OCI-M2 (cell line): ENCODE data around the gene ARAP2.
"Not testable (repeated sequence)": the region's sequence is repeated elsewhere in the genome, so short reads cannot be mapped to it uniquely, and the experiment has no call there.

ENCODE experiments used
- DNase-seq: peaks from one replicate; lab custom pipeline; 2025; ENCODE audit not compliant: unreplicated experiment; lab: John Stamatoyannopoulos, UW

ARAP2 gene

DNA sequence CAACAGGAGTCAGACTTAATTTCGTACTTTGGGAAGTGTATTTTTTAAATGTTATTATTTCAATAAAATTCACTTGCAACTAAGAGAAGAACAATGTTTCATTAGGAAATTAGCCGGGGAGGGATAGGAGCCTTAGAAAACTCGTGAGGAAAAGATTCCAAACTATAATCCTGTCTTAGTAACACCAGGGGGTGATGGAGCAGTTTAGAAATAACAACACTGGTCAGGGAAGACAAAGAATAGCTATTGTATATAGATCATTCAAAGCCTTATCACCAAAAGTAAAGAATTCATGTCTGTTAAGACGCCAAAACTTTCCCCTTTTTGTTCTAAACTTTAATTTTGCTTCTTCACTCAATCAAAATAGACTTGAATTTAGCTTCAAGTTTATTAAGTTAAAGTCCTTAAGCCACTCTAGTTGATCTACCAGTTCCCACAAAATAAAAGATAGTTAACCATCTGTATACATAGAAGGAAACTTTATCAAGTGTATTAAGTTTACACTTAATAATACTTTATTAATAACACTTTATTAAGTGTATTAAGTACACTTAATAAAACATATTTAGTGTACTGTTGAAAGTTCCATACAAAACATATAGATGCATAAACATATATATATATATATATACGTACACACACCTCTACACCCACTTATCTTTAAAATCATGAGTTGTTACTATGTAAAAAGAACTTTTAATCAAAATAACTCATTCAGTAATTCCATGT, 60.5 kb downstream of the ARAP2 start:
- DNase-seq = no peak

DNA sequence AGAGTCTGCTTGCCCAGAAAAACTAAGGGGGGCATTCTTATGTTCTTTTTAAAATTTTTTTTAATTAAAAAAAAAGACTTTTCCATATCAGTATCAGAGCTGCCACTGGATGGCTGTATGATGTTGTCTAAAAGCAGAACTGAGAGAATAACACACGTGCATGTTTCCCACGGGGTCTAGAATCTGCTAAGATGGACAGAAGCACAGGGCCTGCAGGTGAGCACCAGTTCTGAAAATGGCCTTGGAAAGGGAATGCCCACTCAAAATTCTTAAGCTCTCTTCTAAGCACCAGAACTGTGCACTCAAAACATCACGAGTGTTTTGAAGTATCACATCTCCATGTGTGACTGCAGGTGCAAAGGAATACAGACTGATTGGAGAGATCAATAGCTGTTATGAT, 61.1 kb downstream of the ARAP2 start:
- no peak for DNase-seq

DNA sequence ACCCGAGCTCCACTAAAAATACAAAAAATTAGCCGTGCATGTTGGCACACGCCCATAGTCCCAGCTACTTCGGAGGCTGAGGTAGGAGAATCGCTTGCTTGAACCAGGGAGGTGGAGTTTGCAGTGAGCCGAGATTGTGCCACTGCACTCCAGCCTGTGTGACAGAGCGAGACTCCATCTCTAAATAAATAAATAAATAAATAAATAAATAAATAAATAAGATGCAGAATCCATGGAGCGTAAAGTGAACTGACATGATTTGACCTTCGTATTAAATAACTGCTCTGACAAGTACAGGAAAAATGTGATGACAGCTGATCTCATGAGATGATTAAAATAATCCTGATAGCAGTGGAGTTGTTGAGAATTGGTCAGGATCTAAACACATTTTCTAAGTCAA, 62.0 kb downstream of the ARAP2 start:
- DNase-seq = not testable (repeated sequence)

DNA sequence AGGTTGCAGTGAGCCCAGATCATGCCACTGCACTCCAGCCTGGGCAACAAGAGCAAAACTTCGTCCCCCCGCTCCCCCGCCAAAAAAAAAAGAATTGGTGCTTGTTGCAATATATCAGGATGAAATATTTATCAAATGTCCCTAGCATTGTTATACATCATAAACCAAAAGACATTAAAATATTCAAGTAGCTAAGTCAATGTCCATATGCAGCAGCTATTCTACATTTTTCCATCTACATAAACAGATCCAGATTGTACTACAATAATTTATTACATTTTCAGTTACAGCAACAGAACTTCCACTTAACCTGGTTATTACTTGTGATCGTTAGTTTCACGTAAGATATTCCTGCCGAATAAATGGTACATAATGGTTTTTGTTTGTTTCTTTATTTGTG, 64.1 kb downstream of the ARAP2 start:
- DNase-seq = no peak

DNA sequence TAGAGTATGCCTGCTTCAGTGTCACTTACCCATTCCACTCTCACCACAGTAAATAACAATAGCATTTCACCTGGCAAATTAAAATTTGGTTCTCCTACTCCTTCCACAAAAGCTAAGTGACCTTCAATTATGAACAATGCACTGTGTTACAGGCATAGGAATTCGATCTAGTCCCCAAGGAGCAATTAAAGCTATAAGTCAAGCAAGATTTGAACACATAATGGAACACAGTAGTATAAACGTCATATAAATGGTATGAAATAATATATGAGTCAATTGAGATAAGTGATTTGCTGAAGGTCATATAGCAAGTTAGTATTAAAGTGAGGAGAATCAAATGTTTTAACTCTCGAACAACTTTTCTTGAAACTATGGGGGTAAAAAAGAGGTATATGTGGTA, 65.8 kb downstream of the ARAP2 start:
- DNase-seq = no peak

DNA sequence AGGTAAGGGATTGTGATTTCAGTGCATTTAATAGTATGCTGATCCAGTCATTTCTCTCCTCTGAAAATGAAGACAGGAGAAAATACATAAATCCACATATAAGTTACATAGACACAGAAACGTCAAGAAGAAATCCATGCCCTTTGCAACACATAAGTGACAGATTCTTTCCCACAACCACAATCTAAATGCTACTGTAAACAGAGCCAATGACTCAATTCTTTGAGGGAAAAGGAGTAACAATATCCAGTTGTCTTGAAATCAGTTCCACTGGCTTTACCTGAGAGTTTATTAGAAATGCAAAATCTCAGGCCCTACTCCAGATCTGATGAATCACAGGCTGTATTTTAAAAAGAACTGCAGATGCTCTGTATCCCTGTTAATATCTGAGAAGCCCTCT, 66.4 kb downstream of the ARAP2 start:
- no peak for DNase-seq

DNA sequence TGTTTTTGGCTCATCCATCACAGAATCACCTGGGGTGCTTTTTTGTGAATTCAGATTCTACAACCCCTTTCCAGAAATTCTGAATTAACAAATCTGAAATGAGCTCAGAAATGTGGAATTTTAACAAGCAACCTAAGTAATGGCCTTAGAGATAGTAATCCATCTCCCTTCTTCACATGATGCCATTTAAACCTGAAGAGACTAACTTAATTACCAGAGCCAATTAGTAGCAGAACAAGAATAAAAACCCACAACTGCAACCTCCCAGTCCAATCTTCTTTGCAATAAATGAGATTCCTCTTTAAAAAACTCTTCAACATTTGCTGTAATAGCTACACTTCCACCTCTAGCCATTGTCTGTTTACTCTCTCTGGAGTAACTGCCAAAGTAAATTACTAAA, 69.7 kb downstream of the ARAP2 start:
- DNase-seq = no peak

DNA sequence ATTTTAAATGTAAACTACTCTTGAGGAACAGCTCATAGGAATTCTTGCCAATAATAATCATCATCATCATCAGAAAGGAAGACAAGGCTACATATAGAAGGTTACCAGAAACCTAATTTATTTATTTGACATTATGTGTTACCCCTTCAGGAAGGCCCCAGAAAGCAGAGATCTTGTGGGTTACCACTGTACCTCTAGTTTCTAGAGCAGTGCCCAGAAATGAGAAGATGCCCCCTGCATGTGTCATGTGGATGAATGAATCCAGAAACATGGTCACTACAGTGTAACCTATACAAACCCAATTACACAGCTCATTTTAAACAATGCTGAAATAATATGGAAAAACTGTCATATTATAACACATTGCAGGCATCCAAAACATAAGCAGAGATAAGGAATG, 70.4 kb downstream of the ARAP2 start:
- no peak for DNase-seq

DNA sequence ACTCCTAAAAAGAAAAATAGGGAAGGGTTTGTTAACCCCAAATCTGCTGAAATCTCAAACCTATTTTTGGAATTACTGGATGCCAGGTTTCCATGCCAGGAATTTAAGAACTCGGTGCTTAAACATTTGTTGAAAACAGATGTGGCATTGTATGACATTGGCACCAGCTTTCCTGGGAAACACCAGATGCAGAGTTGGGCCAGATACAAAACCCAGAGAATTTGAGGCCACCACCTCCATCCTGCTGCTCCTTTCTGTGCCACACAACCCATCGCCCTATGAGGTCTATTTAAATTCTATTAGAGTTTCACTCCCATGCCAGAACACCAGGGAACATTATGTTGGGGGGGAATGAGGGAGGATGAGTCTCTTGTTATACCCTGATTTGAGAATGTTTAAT, 71.7 kb downstream of the ARAP2 start:
- no peak for DNase-seq

DNA sequence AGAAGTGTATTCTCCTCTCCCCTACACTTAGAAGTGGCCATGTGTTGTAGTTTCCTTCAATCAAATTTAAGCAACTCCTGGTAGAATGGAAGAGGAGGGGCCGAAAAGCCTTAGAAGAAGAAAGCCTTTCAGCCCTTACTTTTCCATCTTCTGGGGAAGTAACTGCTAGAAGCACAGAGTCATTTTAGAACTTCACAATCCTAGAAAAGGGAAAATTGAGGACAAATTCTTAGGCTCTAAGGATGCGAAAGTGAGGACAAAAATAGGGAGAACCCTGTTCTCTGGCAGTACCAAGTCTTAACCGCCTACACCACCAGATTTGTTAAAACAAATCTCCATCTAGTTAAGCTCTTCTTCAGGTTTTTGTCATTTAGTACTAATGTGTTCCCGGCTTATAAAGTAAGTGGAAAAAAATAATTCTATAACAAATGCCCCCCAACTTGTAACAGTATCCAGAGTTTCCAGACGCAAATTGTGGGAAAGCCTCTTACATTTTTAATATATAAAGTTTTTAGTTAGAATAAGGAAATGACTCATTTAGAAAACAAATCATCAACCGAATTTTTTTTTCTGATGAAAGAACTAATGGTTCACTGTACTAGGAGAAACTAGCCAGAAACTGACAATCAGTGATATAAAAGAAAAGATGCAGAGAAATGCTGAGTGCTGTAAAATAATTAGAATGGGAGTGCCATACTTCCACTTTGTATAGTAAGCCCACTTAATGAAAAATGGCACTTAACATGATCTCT, 76.0 kb downstream of the ARAP2 start:
- DNase-seq = no peak

DNA sequence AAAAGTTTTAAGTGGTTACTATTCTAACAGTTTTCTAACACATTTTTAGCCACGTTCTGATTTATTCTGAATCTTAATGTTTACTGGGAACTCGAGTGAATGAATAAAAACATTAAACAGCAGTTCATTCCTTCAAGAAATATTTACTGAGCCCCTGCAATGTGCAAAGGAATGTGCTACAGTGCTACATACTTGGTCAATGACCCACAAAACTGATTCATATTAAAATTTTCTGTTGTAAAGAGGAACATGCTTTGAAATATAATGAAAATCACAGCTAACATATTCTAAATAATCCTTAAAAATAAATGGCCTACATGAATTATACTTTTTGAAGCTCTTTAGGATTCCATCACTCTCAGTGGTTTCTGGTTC, 78.7 kb downstream of the ARAP2 start:
- no peak for DNase-seq

DNA sequence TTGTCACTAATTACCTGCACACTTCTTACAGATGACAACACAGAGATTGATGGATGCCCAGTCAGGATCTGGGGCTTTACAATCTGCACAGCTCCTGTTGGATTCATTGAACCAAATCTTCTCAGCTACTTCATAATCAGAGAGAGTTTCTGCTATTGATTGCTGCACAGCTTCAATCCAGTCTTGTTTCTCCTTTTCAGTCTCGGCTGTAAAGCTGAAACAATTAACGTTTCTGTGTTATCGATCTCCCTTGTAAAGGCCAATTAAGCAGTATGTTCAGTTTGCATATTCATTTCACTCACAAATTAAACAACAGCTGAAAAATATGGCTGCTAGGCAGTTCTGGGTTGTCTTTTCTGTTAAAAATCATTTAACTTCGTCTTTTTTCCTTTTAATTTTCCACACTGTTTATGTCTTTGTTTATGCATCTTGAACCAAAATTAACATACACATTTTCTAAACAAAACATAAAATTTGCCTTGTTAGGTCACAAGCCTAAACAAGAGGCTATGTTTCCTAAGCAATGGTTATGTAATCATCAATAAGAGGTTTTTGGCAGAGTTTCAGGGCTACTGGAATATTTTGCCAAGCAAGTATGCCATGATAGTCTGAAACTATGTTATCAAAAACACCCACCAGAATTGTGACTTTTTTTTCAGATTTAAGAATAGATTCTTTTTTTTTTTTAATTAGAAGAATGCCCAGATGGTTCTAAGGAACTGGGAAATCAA, 79.2 kb downstream of the ARAP2 start:
- DNase-seq = no peak

DNA sequence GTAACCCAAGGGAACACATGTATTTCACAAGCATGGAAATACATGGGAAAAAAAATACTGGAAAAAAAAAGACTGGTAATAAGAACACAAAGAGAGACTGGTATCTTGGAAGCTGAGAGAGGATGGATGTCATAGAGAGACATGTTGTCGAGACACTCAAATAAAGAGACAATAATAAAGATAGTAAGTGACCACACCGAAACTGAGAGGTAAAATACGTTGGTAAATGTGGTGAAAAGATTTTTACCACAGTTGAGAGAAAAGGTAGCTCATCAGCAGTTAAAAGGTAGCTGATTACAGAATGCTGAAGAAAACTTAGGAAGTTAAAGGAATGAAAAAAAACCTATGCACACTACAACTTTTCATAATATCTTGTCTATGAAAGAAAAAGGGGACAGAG, 81.1 kb downstream of the ARAP2 start:
- no peak for DNase-seq

DNA sequence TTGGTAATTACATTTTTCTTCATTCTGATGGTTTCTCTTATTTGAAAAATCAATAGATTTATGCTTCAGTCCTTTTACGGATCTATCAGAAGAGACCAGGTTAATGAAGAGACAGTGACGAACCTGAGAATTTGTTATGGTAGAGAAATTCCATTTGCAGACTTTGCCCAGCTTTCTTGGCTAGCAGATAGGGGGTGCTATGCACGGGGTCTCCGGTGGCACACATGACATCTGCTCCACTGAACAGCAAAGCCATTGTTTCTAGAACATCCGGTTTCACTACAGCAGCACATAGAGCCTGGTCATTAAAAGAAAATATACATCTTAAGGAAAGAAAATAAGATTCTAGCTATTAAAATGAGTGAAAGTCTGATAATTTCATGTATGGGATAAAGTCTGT, 85.1 kb downstream of the ARAP2 start:
- DNase-seq = no peak

DNA sequence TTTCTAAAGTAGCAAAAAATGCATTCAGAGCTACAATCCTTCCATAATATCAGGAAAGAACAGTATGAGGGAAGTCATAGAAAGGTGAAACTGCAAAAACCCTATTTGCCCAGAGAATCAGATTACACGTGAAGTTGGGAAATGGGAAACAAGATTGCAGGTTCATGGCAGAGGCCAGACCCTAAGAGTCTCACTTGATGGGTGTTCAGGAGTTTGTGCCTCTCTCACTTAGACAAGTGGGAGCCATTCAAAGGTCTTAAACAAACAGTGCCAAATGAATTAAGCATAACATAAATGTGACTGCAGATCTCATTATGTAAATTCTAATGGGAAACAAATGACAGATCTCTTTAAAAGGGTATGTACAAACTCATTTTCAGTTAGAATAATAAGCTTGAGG, 91.6 kb downstream of the ARAP2 start:
- no peak for DNase-seq

DNA sequence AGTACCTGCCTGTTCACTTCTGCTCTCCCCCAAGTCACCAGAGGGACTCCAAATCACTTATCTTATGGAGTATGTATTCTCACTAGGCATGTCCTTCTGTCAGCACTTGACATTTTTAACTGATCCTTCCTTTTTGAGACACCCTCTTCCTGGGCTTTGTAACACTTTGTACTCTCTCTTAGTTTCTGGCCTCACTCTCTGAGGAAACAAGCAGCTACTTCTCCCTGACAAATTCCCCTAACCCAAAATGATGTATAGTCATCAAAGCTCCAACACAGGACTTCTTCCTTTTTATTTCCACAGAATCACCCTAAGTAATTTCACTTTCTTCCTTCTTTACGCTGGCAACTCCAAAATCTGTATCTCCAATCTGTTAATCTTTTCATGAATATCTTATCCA, 101.8 kb downstream of the ARAP2 start:
- DNase-seq = no peak

DNA sequence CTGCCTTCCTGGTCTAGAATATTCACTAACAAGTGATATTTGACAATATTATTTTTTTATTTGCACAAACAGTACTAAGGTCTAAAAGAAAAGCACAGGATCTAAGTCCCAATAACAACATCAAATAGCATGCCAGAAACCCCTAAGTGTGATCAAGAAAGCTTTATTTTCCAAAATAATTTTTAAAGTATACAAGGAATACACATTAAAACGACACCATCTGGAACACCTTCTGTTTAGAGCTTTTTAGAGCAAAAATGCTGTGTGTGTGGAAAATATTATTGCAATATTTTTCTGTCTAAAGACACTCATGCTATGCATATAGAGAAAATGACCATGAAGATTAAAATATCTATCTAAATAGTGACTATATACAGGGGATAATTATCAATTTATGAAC, 103.1 kb downstream of the ARAP2 start:
- DNase-seq = no peak

DNA sequence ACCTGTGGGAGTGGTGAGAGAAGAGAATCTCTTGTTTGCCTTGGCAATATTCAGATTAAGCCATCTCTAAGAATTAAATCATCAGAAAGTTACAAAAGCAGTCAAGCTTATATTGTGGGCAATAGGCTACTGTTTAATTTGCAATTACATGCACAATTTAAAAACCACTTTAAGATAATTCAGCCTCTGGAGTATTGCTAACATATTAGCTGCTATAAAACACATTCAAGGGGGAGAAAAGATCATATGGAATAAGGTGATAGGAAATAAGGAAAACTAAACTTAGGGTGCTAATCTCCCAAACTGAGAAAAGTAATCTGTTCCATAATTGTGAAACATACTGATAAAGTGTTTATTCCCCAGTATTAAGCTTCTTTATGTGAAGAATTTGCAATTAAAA, 103.9 kb downstream of the ARAP2 start:
- no peak for DNase-seq

DNA sequence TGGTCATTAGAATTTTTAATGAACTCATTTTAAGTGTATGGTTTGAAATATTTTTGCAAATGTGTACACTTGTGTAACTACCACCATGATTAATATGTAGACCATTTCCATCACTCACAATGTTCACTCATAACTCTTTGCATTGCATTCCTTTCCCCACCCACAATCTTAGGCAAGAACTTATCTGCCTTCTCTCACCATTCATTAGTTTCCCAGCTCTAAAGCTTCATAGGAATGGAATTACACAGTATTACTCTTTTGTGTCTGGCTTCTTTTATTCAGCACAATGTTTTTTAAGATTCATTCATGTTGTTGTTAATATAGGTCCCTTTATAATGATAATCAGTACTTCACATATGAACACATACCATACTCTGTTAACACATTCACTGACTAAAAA, 106.1 kb downstream of the ARAP2 start:
- no peak for DNase-seq

DNA sequence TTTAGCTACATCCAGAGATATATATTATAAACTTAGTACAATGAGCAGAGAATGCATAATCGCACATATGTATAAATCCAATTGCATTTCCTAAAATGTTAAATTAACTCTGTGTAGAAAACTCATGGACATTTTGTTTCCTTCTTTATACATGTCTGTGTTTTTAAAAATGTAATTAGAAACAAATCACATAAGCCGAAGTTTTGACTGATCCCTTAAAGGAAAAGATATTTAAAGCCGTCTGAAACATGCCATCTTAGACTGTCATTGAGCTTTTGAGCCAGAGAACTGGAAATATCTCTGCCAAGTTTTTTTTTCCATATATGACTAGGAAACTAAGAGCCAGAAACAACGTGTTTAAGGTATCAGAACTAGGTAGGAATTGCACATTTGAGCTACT, 107.0 kb downstream of the ARAP2 start:
- no peak for DNase-seq

DNA sequence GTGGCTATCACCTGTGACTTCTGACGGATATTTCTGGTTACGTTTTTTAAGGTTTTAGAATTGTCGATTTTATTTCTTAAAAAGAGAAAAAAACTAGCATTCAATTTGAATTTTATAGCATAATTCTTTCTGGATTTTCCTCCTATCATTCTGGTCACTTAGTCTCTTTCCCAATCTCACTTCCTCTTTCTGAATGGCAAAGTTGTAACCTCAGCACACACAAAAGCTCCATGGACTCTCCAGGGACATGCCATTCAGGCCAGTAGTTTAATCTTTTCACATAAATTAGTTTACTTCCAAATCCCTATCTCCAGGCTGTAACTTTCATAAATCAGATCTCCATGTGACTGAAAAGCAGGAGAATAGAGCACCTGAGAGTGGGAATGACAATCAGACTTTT, 110.7 kb downstream of the ARAP2 start:
- no peak for DNase-seq

DNA sequence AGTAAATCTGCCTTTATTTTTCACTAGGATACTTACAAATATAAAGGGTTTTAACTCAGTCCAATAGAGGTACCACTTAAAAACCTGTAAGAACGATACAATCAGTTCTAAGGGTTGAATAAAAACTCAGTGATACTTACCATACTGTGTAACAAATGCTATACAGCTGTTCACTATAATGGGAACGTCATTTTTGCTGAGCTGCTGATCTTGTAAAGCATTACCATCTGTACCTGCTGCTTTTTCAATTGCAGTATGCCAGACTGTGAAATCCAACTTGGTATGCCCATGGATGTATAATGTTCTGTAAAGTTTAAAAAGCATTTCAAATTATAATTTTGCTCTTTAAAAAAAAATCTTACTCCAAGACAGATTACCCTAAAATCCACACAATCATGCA, 111.2 kb downstream of the ARAP2 start:
- no peak for DNase-seq
